SK-N-SH treated with all-trans-retinoic acid at 6 μM for 48 hours (cell line): ENCODE data around the gene OR52L1.

Source experiments
- ATAC-seq: fragments of 200-7000 bp; cut with Tn5 transposase; 3 replicates; pipeline ENCODE4 v1.9.1; 2020; ENCODE audit warnings: mild to moderate bottlenecking, moderate library complexity
- ARNTL ChIP-seq: fragments of 450-650 bp; formaldehyde crosslinking; IDR thresholded peaks from 2 replicates; pipeline ENCODE4 v1.5.0; 2020; ENCODE audit warnings: low read depth, mild to moderate bottlenecking, moderate library complexity, borderline replicate concordance
- BACH2 ChIP-seq: fragments of 250-450 bp; sonication (Bioruptor Pico); IDR thresholded peaks from 2 replicates; pipeline ENCODE4 v1.9.0; 2021; ENCODE audit warnings: mild to moderate bottlenecking, borderline replicate concordance
- CSDC2 ChIP-seq: fragments of 250-450 bp; sonication (Bioruptor Pico); IDR thresholded peaks from 2 replicates; pipeline ENCODE4 v1.5.0; 2020; ENCODE audit warnings: mild to moderate bottlenecking, moderate library complexity
- ESRRG ChIP-seq: fragments of 250-450 bp; sonication (Bioruptor Pico); IDR thresholded peaks from 2 replicates; pipeline ENCODE4 v1.6.1; 2021; ENCODE audit warnings: mild to moderate bottlenecking
- GLIS3 ChIP-seq: fragments of 250-450 bp; sonication (Bioruptor Pico); IDR thresholded peaks from 2 replicates; pipeline ENCODE4 v1.5.0; 2020; ENCODE audit warnings: mild to moderate bottlenecking, moderate library complexity
- OSR1 ChIP-seq: fragments of 250-450 bp; sonication (Bioruptor Pico); IDR thresholded peaks from 2 replicates; pipeline ENCODE4 v1.8.0; 2022; ENCODE audit warnings: moderate library complexity, mild to moderate bottlenecking, inconsistent platforms
- PPARA ChIP-seq: fragments of 250-450 bp; sonication (Bioruptor Pico); IDR thresholded peaks from 2 replicates; pipeline ENCODE4 v1.5.0; 2020; ENCODE audit warnings: mild to moderate bottlenecking, borderline replicate concordance
- RARB ChIP-seq: fragments of 250-450 bp; sonication (Bioruptor Pico); IDR thresholded peaks from 2 replicates; pipeline ENCODE4 v1.8.0; 2021; ENCODE audit warnings: mild to moderate bottlenecking, moderate library complexity
- TCF4 ChIP-seq: fragments of 250-450 bp; sonication (Bioruptor Pico); IDR thresholded peaks from 2 replicates; pipeline ENCODE4 v1.8.0; 2021; ENCODE audit warnings: mild to moderate bottlenecking, moderate library complexity, borderline replicate concordance
- TOX ChIP-seq: fragments of 250-450 bp; sonication (Bioruptor Pico); IDR thresholded peaks from 2 replicates; pipeline ENCODE4 v1.8.0; 2021; ENCODE audit warnings: mild to moderate bottlenecking, moderate library complexity, borderline replicate concordance
- ZC3H10 ChIP-seq: fragments of 250-450 bp; sonication (Bioruptor Pico); IDR thresholded peaks from 2 replicates; pipeline ENCODE4 v1.5.1; 2021; ENCODE audit warnings: mild to moderate bottlenecking, moderate library complexity
- ZFP3 ChIP-seq: fragments of 250-450 bp; sonication (Bioruptor Pico); IDR thresholded peaks from 2 replicates; pipeline ENCODE4 v1.5.0; 2020; ENCODE audit warnings: mild to moderate bottlenecking, moderate library complexity
- ZFP30 ChIP-seq: fragments of 450-650 bp; formaldehyde crosslinking; IDR thresholded peaks from 2 replicates; pipeline ENCODE4 v1.5.0; 2022; ENCODE audit warnings: mild to moderate bottlenecking, moderate library complexity
- ZNF565 ChIP-seq: fragments of 450-650 bp; formaldehyde crosslinking; conservative IDR thresholded peaks from 2 replicates; pipeline ENCODE4 v1.5.0; 2020; ENCODE audit warnings: low read depth, mild to moderate bottlenecking, moderate library complexity
- ZNF70 ChIP-seq: fragments of 450-650 bp; formaldehyde crosslinking; IDR thresholded peaks from 2 replicates; pipeline ENCODE4 v1.5.0; 2020; ENCODE audit warnings: mild to moderate bottlenecking, moderate library complexity
- TF ChIP-seq, protein P1 (sequence below): fragments of 250-450 bp; sonication (Bioruptor Pico); IDR thresholded peaks from 2 replicates; pipeline ENCODE4 v1.8.0; 2020; ENCODE audit warnings: mild to moderate bottlenecking, moderate library complexity, borderline replicate concordance
- TF ChIP-seq, protein P2 (sequence below): fragments of 250-450 bp; sonication (Bioruptor Pico); IDR thresholded peaks from 2 replicates; pipeline ENCODE4 v1.5.1; 2020; ENCODE audit warnings: low read depth, mild to moderate bottlenecking, moderate library complexity
- TF ChIP-seq, protein P3 (sequence below): fragments of 250-450 bp; sonication (Bioruptor Pico); IDR thresholded peaks from 2 replicates; pipeline ENCODE4 v1.5.0; 2020; ENCODE audit warnings: mild to moderate bottlenecking, moderate library complexity
- TF ChIP-seq, protein P4 (sequence below): fragments of 250-450 bp; sonication (Bioruptor Pico); IDR thresholded peaks from 2 replicates; pipeline ENCODE4 v1.5.1; 2021; ENCODE audit warnings: mild to moderate bottlenecking, moderate library complexity
- TF ChIP-seq, protein P5 (sequence below): fragments of 250-450 bp; sonication (Bioruptor Pico); IDR thresholded peaks from 2 replicates; pipeline ENCODE4 v1.8.0; 2021; ENCODE audit warnings: low read depth, mild to moderate bottlenecking, moderate library complexity, borderline replicate concordance

Gene OR52L1

DNA sequence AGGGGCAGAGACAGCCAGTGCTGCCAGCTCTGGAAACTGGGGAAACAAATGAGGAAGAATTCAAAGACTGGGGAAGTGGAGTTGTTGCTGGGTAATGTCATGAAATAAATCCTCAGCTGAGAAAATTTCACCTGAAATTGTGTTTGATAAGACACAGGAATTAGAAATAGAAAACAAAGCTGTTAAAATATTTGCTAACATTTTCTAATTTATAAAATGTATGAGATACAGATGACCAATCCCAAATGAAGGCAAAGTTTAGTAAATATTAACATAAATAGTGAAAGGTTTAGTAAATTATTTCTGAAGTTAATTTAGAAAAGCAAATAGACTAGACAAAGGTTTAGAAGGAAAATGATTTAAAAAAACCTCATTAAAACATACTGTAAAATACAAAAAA is 18.4 kb downstream of the OR52L1 start, which contains the start of gene OR56A5 (continued):
- TF ChIP-seq, protein P1, sequence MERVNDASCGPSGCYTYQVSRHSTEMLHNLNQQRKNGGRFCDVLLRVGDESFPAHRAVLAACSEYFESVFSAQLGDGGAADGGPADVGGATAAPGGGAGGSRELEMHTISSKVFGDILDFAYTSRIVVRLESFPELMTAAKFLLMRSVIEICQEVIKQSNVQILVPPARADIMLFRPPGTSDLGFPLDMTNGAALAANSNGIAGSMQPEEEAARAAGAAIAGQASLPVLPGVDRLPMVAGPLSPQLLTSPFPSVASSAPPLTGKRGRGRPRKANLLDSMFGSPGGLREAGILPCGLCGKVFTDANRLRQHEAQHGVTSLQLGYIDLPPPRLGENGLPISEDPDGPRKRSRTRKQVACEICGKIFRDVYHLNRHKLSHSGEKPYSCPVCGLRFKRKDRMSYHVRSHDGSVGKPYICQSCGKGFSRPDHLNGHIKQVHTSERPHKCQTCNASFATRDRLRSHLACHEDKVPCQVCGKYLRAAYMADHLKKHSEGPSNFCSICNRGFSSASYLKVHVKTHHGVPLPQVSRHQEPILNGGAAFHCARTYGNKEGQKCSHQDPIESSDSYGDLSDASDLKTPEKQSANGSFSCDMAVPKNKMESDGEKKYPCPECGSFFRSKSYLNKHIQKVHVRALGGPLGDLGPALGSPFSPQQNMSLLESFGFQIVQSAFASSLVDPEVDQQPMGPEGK, result no peak
- TF ChIP-seq GLIS3 (CRISPR knock-in tag) (no peak), ZNF70 (CRISPR knock-in tag) (no peak), TOX (CRISPR knock-in tag) (no peak), ZC3H10 (CRISPR knock-in tag) (no peak), ZFP3 (CRISPR knock-in tag) (no peak)

DNA sequence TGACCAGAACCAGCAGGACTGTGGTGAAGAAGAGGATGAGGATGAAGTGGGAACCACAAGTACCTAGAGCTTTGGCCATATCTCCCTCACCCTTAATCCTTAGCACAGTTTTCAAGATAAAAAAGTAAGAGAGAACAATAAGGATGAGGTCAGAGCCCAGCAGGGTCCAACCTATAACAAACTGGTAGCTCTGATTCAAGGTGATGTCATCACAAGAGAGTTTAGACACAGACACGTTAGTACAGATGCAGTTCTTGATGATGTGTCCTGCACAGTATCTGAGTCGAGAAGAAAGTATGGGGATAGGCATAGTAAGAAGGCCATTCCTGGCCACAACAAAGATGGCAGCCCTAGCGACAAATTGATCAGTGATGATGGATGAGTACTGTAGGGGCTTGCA is 19.1 kb downstream of the OR52L1 start:
- ATAC-seq, result no peak
- TF ChIP-seq ZNF565, result no peak
- TF ChIP-seq, protein P2, sequence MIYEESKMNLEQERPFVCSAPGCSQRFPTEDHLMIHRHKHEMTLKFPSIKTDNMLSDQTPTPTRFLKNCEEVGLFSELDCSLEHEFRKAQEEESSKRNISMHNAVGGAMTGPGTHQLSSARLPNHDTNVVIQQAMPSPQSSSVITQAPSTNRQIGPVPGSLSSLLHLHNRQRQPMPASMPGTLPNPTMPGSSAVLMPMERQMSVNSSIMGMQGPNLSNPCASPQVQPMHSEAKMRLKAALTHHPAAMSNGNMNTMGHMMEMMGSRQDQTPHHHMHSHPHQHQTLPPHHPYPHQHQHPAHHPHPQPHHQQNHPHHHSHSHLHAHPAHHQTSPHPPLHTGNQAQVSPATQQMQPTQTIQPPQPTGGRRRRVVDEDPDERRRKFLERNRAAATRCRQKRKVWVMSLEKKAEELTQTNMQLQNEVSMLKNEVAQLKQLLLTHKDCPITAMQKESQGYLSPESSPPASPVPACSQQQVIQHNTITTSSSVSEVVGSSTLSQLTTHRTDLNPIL (CRISPR knock-in tag), result no peak
- TF ChIP-seq PPARA (CRISPR knock-in tag), result no peak
- TF ChIP-seq, protein P3, sequence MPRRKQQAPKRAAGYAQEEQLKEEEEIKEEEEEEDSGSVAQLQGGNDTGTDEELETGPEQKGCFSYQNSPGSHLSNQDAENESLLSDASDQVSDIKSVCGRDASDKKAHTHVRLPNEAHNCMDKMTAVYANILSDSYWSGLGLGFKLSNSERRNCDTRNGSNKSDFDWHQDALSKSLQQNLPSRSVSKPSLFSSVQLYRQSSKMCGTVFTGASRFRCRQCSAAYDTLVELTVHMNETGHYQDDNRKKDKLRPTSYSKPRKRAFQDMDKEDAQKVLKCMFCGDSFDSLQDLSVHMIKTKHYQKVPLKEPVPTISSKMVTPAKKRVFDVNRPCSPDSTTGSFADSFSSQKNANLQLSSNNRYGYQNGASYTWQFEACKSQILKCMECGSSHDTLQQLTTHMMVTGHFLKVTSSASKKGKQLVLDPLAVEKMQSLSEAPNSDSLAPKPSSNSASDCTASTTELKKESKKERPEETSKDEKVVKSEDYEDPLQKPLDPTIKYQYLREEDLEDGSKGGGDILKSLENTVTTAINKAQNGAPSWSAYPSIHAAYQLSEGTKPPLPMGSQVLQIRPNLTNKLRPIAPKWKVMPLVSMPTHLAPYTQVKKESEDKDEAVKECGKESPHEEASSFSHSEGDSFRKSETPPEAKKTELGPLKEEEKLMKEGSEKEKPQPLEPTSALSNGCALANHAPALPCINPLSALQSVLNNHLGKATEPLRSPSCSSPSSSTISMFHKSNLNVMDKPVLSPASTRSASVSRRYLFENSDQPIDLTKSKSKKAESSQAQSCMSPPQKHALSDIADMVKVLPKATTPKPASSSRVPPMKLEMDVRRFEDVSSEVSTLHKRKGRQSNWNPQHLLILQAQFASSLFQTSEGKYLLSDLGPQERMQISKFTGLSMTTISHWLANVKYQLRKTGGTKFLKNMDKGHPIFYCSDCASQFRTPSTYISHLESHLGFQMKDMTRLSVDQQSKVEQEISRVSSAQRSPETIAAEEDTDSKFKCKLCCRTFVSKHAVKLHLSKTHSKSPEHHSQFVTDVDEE (CRISPR knock-in tag), result no peak
- TF ChIP-seq ARNTL (CRISPR knock-in tag), result no peak
- TF ChIP-seq OSR1 (CRISPR knock-in tag), result no peak
- no peak for TF ChIP-seq TOX (CRISPR knock-in tag)
- TF ChIP-seq TCF4 (CRISPR knock-in tag), result no peak
- TF ChIP-seq CSDC2 (CRISPR knock-in tag), result no peak
- TF ChIP-seq, protein P4, sequence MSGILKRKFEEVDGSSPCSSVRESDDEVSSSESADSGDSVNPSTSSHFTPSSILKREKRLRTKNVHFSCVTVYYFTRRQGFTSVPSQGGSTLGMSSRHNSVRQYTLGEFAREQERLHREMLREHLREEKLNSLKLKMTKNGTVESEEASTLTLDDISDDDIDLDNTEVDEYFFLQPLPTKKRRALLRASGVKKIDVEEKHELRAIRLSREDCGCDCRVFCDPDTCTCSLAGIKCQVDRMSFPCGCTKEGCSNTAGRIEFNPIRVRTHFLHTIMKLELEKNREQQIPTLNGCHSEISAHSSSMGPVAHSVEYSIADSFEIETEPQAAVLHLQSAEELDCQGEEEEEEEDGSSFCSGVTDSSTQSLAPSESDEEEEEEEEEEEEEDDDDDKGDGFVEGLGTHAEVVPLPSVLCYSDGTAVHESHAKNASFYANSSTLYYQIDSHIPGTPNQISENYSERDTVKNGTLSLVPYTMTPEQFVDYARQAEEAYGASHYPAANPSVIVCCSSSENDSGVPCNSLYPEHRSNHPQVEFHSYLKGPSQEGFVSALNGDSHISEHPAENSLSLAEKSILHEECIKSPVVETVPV, result no peak
- TF ChIP-seq ZNF70 (CRISPR knock-in tag), result no peak
- TF ChIP-seq, protein P1, result no peak
- TF ChIP-seq ESRRG (CRISPR knock-in tag), result no peak

DNA sequence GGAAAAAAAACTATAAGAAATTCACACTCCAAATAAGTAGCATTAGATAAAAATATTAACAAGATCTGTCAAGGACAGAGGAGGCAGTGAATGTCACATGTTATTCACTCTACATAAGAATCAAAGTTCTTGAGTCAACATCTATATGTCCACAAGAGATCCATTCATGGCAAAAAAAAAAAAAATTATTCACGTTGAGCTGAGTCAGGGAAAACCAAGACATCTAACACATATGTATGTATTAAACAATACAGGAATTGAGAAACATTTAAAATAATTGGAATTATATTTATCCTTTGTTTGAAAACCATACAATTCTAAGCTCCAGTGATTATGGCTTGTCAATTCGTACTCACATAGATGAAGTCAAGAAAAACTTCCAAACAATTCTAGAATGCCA is 19.8 kb downstream of the OR52L1 start:
- no peak for ATAC-seq
- TF ChIP-seq PPARA (CRISPR knock-in tag) (no peak), ZFP30 (CRISPR knock-in tag) (no peak), GLIS3 (CRISPR knock-in tag) (no peak), TOX (CRISPR knock-in tag) (no peak), RARB (CRISPR knock-in tag) (no peak), ZFP3 (CRISPR knock-in tag) (no peak), BACH2 (CRISPR knock-in tag) (no peak), ESRRG (CRISPR knock-in tag) (no peak), OSR1 (CRISPR knock-in tag) (no peak), ZNF565 (no peak), ZNF70 (CRISPR knock-in tag) (no peak), ARNTL (CRISPR knock-in tag) (no peak), TCF4 (CRISPR knock-in tag) (no peak), CSDC2 (CRISPR knock-in tag) (no peak)
- TF ChIP-seq, protein P5, sequence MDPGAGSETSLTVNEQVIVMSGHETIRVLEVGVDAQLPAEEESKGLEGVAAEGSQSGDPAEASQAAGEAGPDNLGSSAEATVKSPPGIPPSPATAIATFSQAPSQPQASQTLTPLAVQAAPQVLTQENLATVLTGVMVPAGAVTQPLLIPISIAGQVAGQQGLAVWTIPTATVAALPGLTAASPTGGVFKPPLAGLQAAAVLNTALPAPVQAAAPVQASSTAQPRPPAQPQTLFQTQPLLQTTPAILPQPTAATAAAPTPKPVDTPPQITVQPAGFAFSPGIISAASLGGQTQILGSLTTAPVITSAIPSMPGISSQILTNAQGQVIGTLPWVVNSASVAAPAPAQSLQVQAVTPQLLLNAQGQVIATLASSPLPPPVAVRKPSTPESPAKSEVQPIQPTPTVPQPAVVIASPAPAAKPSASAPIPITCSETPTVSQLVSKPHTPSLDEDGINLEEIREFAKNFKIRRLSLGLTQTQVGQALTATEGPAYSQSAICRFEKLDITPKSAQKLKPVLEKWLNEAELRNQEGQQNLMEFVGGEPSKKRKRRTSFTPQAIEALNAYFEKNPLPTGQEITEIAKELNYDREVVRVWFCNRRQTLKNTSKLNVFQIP (CRISPR knock-in tag), result no peak
- TF ChIP-seq, protein P2 (CRISPR knock-in tag), result no peak
- TF ChIP-seq, protein P1, result no peak
